GM19467 (cell line): Measurements from ENCODE around the gene CCDC122.

Experiments
- ATAC-seq: cut with Tn5 transposase; IDR thresholded peaks from one replicate; pipeline ENCODE4 v1.9.1; 2021; ENCODE audit warnings: mild to moderate bottlenecking, moderate library complexity; ENCODE audit not compliant: unreplicated experiment

CCDC122 gene

GRCh38 chr13:43805071-43805468 lies 74.5 kb downstream of the CCDC122 start:
- ATAC-seq = no peak

GRCh38 chr13:43804461-43805070 lies 75.0 kb downstream of the CCDC122 start:
- no peak for ATAC-seq

- no peak for ATAC-seq
Measured at GRCh38 chr13:43802511-43802910, 77.0 kb downstream of the CCDC122 start.

- no peak for ATAC-seq
Measured at GRCh38 chr13:43800828-43801227, 78.7 kb downstream of the CCDC122 start.

- ATAC-seq = no peak
Measured at GRCh38 chr13:43799191-43799590, 80.3 kb downstream of the CCDC122 start.

- no peak for ATAC-seq
Measured at GRCh38 chr13:43797869-43798268, 81.7 kb downstream of the CCDC122 start.

- no peak for ATAC-seq
Measured at GRCh38 chr13:43797159-43797558, 82.4 kb downstream of the CCDC122 start.

- no peak for ATAC-seq
Measured at GRCh38 chr13:43794416-43794815, 85.1 kb downstream of the CCDC122 start.

- no peak for ATAC-seq
Measured at GRCh38 chr13:43792076-43792881, 87.3 kb downstream of the CCDC122 start.

- no peak for ATAC-seq
Measured at GRCh38 chr13:43787997-43788396, 91.5 kb downstream of the CCDC122 start.

- no peak for ATAC-seq
Measured at GRCh38 chr13:43787518-43787891, 92.0 kb downstream of the CCDC122 start.

GRCh38 chr13:43786766-43787517 lies 92.6 kb downstream of the CCDC122 start, which contains the start of gene ENOX1:
ENOX1 (minus strand) TSS chr13:43786972.
- no peak for ATAC-seq

- ATAC-seq = no peak
Measured at GRCh38 chr13:43786472-43786765, 93.1 kb downstream of the CCDC122 start.
